RCC 7860 (cell line): ENCODE results near the gene CLDN5.

ENCODE experiments used
- DNase-seq: peaks from one replicate; pipeline ENCODE4 v3.0.0-alpha.2; 2015; ENCODE audit warnings: low spot score
- FAIRE-seq: peaks from 2 replicates; lab custom pipeline; 2012; peaks lifted over from hg19 to GRCh38; lab: Jason Lieb, UNC

Gene CLDN5

GRCh38 chr22:19523240-19524169 lies 705 bp downstream of the CLDN5 start:
- no peak for FAIRE-seq
- no peak for DNase-seq

GRCh38 chr22:19522881-19523239 lies 1.4 kb downstream of the CLDN5 start:
- no peak for FAIRE-seq
- no peak for DNase-seq

- FAIRE-seq (no peak), DNase-seq (no peak)
Measured at GRCh38 chr22:19522190-19522880, 1.9 kb downstream of the CLDN5 start.

GRCh38 chr22:19520566-19521305 lies 3.5 kb downstream of the CLDN5 start:
- DNase-seq (no peak), FAIRE-seq (no peak)

- FAIRE-seq: no peak
- DNase-seq: no peak
Measured at GRCh38 chr22:19520007-19520406, 4.2 kb downstream of the CLDN5 start.

- no peak for DNase-seq
- no peak for FAIRE-seq
Measured at GRCh38 chr22:19519041-19519926, 4.9 kb downstream of the CLDN5 start.

GRCh38 chr22:19518635-19519034 lies 5.6 kb downstream of the CLDN5 start:
- DNase-seq (no peak), FAIRE-seq (no peak)

GRCh38 chr22:19517919-19518611 lies 6.1 kb downstream of the CLDN5 start:
- FAIRE-seq: no peak
- no peak for DNase-seq

- DNase-seq (no peak), FAIRE-seq (no peak)
Measured at GRCh38 chr22:19517171-19517500, 7.1 kb downstream of the CLDN5 start.

- no peak for DNase-seq
- FAIRE-seq: no peak
Measured at GRCh38 chr22:19516378-19517170, 7.6 kb downstream of the CLDN5 start.

- FAIRE-seq (no peak), DNase-seq (no peak)
Measured at GRCh38 chr22:19515654-19516377, 8.4 kb downstream of the CLDN5 start.

GRCh38 chr22:19514831-19515565 lies 9.2 kb downstream of the CLDN5 start:
- FAIRE-seq: no peak
- DNase-seq: no peak

- FAIRE-seq (no peak), DNase-seq (no peak)
Measured at GRCh38 chr22:19513823-19514222, 10.4 kb downstream of the CLDN5 start.

- DNase-seq (no peak), FAIRE-seq (no peak)
Measured at GRCh38 chr22:19510919-19511341, 13.3 kb downstream of the CLDN5 start.

GRCh38 chr22:19509923-19510322 lies 14.3 kb downstream of the CLDN5 start:
- DNase-seq (no peak), FAIRE-seq (no peak)

- FAIRE-seq: no peak
- no peak for DNase-seq
Measured at GRCh38 chr22:19509191-19509590, 15.0 kb downstream of the CLDN5 start.

- FAIRE-seq (no peak), DNase-seq (no peak)
Measured at GRCh38 chr22:19508024-19508776, 16.0 kb downstream of the CLDN5 start.
